ENCODE results near the gene GABBR2. TPM values are rescaled to one million over a fixed set of nuclear protein-coding genes. Genes with fewer than 3 reads are reported as not detected.

GABBR2 gene
- total RNA-seq, 1 donor from 2014 or later: 6.4 TPM

GRCh38 chr9:98362624-98363252, 346.0 kb downstream of the GABBR2 start:
- Mint-ChIP-seq H3K36me3 (peaks cover 3% of the 10 kb centered on the region), H3K4me3 (no peak overlapping the region), H3K27me3 (peaks cover 3% of the 10 kb centered on the region), H3K4me1 (ENCODE audit: unreplicated experiment) (no peaks in the 10 kb centered on the region), H3K9me3 (peaks cover 4% of the 10 kb centered on the region), H3K27ac (no peak overlapping the region)
- no peak for DNase-seq (ENCODE audit: extremely low spot score, unreplicated experiment)
- TF ChIP-seq CTCF (conservative IDR thresholded peaks at IDR 0.05): no peak

- no peak for TF ChIP-seq CTCF (conservative IDR thresholded peaks at IDR 0.05)
- no peaks in the 10 kb centered on the region for H3K27me3 Mint-ChIP-seq
- H3K4me3 Mint-ChIP-seq: no peak overlapping the region
- no peak overlapping the region for H3K27ac Mint-ChIP-seq
- H3K4me1 Mint-ChIP-seq (ENCODE audit: unreplicated experiment): no peaks in the 10 kb centered on the region
- DNase-seq (ENCODE audit: extremely low spot score, unreplicated experiment): no peak
- peaks cover 4% of the 10 kb centered on the region for H3K9me3 Mint-ChIP-seq
- H3K36me3 Mint-ChIP-seq: peaks cover 3% of the 10 kb centered on the region
Observed at GRCh38 chr9:98361645-98362044, 347.1 kb downstream of the GABBR2 start.

DNA sequence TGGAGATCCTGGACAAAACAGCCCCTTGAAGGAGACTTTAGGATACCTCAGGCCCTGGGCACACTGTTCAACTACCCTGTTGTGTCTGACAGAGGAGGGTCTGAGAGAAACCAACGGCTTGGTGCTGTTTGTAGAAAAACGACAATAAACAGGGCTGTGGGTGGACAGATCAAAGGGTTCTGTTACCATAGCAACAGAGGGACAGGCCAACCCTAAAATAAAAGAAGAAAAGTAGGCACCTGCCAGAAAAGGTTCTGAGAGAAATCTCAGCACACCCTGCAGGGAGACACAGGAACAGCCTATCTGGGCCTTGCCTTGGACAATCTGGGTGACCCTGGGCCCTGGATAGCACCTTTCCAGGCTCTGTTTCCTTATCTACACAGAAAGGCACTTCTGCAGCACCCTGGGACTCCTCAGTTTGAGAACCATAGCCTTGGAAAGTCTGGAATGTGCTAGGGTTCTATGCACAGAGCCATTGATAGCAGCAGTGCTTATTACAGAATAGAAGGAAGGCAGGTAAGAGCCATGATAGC, 348.5 kb downstream of the GABBR2 start:
- Mint-ChIP-seq H3K4me3 (no peak overlapping the region), H3K9me3 (peaks cover 3% of the 10 kb centered on the region), H3K4me1 (ENCODE audit: unreplicated experiment) (no peaks in the 10 kb centered on the region)

GRCh38 chr9:98359569-98359968, 349.2 kb downstream of the GABBR2 start:
- no peaks in the 10 kb centered on the region for H3K9me3 Mint-ChIP-seq
- H3K4me1 Mint-ChIP-seq (ENCODE audit: unreplicated experiment): no peaks in the 10 kb centered on the region
- no peak overlapping the region for H3K4me3 Mint-ChIP-seq
- H3K36me3 Mint-ChIP-seq: no peaks in the 10 kb centered on the region
- no peak for TF ChIP-seq CTCF (conservative IDR thresholded peaks at IDR 0.05)
- H3K27ac Mint-ChIP-seq: no peak overlapping the region
- DNase-seq (ENCODE audit: extremely low spot score, unreplicated experiment): no peak
- H3K27me3 Mint-ChIP-seq: no peaks in the 10 kb centered on the region

More for the DNA sequence above, 348.5 kb downstream of the GABBR2 start:
- DNase-seq (ENCODE audit: extremely low spot score, unreplicated experiment): no peak
- peaks cover 2% of the 10 kb centered on the region for H3K36me3 Mint-ChIP-seq
- H3K27me3 Mint-ChIP-seq: no peaks in the 10 kb centered on the region
- TF ChIP-seq CTCF (conservative IDR thresholded peaks at IDR 0.05): no peak
- no peak overlapping the region for H3K27ac Mint-ChIP-seq

GRCh38 chr9:98357921-98358535, 350.7 kb downstream of the GABBR2 start:
- no peaks in the 10 kb centered on the region for H3K9me3 Mint-ChIP-seq
- H3K4me1 Mint-ChIP-seq (ENCODE audit: unreplicated experiment): no peaks in the 10 kb centered on the region
- no peak overlapping the region for H3K27ac Mint-ChIP-seq
- DNase-seq (ENCODE audit: extremely low spot score, unreplicated experiment): no peak
- H3K27me3 Mint-ChIP-seq: no peaks in the 10 kb centered on the region
- no peak overlapping the region for H3K4me3 Mint-ChIP-seq
- no peak for TF ChIP-seq CTCF (conservative IDR thresholded peaks at IDR 0.05)
- no peaks in the 10 kb centered on the region for H3K36me3 Mint-ChIP-seq

Measured in type B pancreatic cell (in vitro differentiated cells).